Dendritic cell treated with granulocyte-macrophage colony-stimulating factor and Interleukin-4, amounts not matched to agents 40 ng/mL and 50 ng/mL, for 4 days (primary cell): ENCODE measurements around the gene RERG.

ENCODE experiments used
- H3K27ac Mint-ChIP-seq: one replicate; pipeline ENCODE4 v1.8.0; 2022; ENCODE audit warnings: mild to moderate bottlenecking, mixed read lengths
- H3K27me3 Mint-ChIP-seq: one replicate; pipeline ENCODE4 v1.8.0; 2022; ENCODE audit warnings: mild to moderate bottlenecking, mixed read lengths
- H3K36me3 Mint-ChIP-seq: one replicate; pipeline ENCODE4 v1.8.0; 2022; ENCODE audit warnings: low read depth, mixed read lengths
- H3K4me1 Mint-ChIP-seq: one replicate; pipeline ENCODE4 v1.8.0; 2022; ENCODE audit warnings: low read depth, mixed read lengths
- H3K4me3 Mint-ChIP-seq: one replicate; pipeline ENCODE4 v1.8.0; 2022; ENCODE audit warnings: mild to moderate bottlenecking, moderate library complexity, mixed read lengths
- H3K9me3 Mint-ChIP-seq: one replicate; pipeline ENCODE4 v1.8.0; 2022; ENCODE audit warnings: mixed read lengths
- intact Hi-C: fragments of 100-400 bp; cut with micrococcal nuclease; formaldehyde crosslinking; loops from one replicate; pipeline ENCODE4 v1.15.0; 2022

RERG gene

GRCh38 chr12:15208871-15209656 is 12.2 kb downstream of the RERG start:
- Mint-ChIP-seq H3K4me3 (no peak overlapping the region), H3K4me1 (no peaks in the 10 kb centered on the region), H3K27ac (no peak overlapping the region), H3K9me3 (no peaks in the 10 kb centered on the region), H3K27me3 (no peaks in the 10 kb centered on the region), H3K36me3 (no peaks in the 10 kb centered on the region)
- intact Hi-C loops: no loop called here

- Mint-ChIP-seq H3K4me3 (no peak overlapping the region), H3K9me3 (no peaks in the 10 kb centered on the region), H3K27me3 (no peaks in the 10 kb centered on the region), H3K4me1 (no peaks in the 10 kb centered on the region), H3K27ac (no peak overlapping the region), H3K36me3 (no peaks in the 10 kb centered on the region)
- intact Hi-C loops: no loop called here
Observed at GRCh38 chr12:15208140-15208539, 13.1 kb downstream of the RERG start.

- Mint-ChIP-seq H3K4me1 (no peaks in the 10 kb centered on the region), H3K9me3 (no peaks in the 10 kb centered on the region), H3K4me3 (no peak overlapping the region), H3K27ac (no peak overlapping the region), H3K36me3 (no peaks in the 10 kb centered on the region), H3K27me3 (no peaks in the 10 kb centered on the region)
- intact Hi-C loops: no loop called here
Observed at GRCh38 chr12:15206831-15207389, 14.3 kb downstream of the RERG start.

GRCh38 chr12:15206338-15206737 is 14.9 kb downstream of the RERG start:
- no peak overlapping the region for H3K27ac Mint-ChIP-seq
- no peaks in the 10 kb centered on the region for H3K27me3 Mint-ChIP-seq
- no peaks in the 10 kb centered on the region for H3K4me1 Mint-ChIP-seq
- no peak overlapping the region for H3K4me3 Mint-ChIP-seq
- H3K9me3 Mint-ChIP-seq: no peaks in the 10 kb centered on the region
- intact Hi-C loops: no loop called here
- H3K36me3 Mint-ChIP-seq: no peaks in the 10 kb centered on the region

- no peak overlapping the region for H3K27ac Mint-ChIP-seq
- intact Hi-C loops: no loop called here
- H3K4me1 Mint-ChIP-seq: no peaks in the 10 kb centered on the region
- no peaks in the 10 kb centered on the region for H3K36me3 Mint-ChIP-seq
- H3K27me3 Mint-ChIP-seq: no peaks in the 10 kb centered on the region
- H3K4me3 Mint-ChIP-seq: no peak overlapping the region
- H3K9me3 Mint-ChIP-seq: no peaks in the 10 kb centered on the region
Observed at GRCh38 chr12:15205341-15206010, 15.7 kb downstream of the RERG start.

GRCh38 chr12:15201456-15201855 is 19.8 kb downstream of the RERG start:
- Mint-ChIP-seq H3K27me3 (no peaks in the 10 kb centered on the region), H3K9me3 (no peaks in the 10 kb centered on the region), H3K36me3 (no peaks in the 10 kb centered on the region), H3K27ac (no peak overlapping the region), H3K4me1 (no peaks in the 10 kb centered on the region), H3K4me3 (no peak overlapping the region)
- intact Hi-C loops: no loop called here

GRCh38 chr12:15201056-15201455 is 20.2 kb downstream of the RERG start:
- Mint-ChIP-seq H3K4me1 (no peaks in the 10 kb centered on the region), H3K27ac (no peak overlapping the region), H3K4me3 (no peak overlapping the region), H3K9me3 (no peaks in the 10 kb centered on the region), H3K27me3 (no peaks in the 10 kb centered on the region), H3K36me3 (no peaks in the 10 kb centered on the region)
- intact Hi-C loops: no loop called here

- no peaks in the 10 kb centered on the region for H3K4me1 Mint-ChIP-seq
- H3K27ac Mint-ChIP-seq: no peak overlapping the region
- no peak overlapping the region for H3K4me3 Mint-ChIP-seq
- H3K36me3 Mint-ChIP-seq: no peaks in the 10 kb centered on the region
- intact Hi-C loops: no loop called here
- no peaks in the 10 kb centered on the region for H3K27me3 Mint-ChIP-seq
- no peaks in the 10 kb centered on the region for H3K9me3 Mint-ChIP-seq
Observed at GRCh38 chr12:15200641-15201040, 20.6 kb downstream of the RERG start.

- Mint-ChIP-seq H3K4me1 (no peaks in the 10 kb centered on the region), H3K9me3 (no peaks in the 10 kb centered on the region)
- intact Hi-C loops: no loop called here
Observed at GRCh38 chr12:15199930-15200329, 21.3 kb downstream of the RERG start.

GRCh38 chr12:15196678-15197505 is 24.3 kb downstream of the RERG start:
- Mint-ChIP-seq H3K27ac (no peak overlapping the region), H3K4me1 (no peaks in the 10 kb centered on the region), H3K27me3 (no peaks in the 10 kb centered on the region), H3K9me3 (no peaks in the 10 kb centered on the region), H3K4me3 (no peak overlapping the region), H3K36me3 (no peaks in the 10 kb centered on the region)
- intact Hi-C loops: no loop called here

More at GRCh38 chr12:15199930-15200329, 21.3 kb downstream of the RERG start:
- H3K4me3 Mint-ChIP-seq: no peak overlapping the region
- H3K27me3 Mint-ChIP-seq: no peaks in the 10 kb centered on the region
- no peak overlapping the region for H3K27ac Mint-ChIP-seq
- H3K36me3 Mint-ChIP-seq: no peaks in the 10 kb centered on the region

GRCh38 chr12:15196221-15196620 is 25.0 kb downstream of the RERG start:
- no peaks in the 10 kb centered on the region for H3K27me3 Mint-ChIP-seq
- no peaks in the 10 kb centered on the region for H3K36me3 Mint-ChIP-seq
- H3K9me3 Mint-ChIP-seq: no peaks in the 10 kb centered on the region
- intact Hi-C loops: no loop called here
- no peak overlapping the region for H3K4me3 Mint-ChIP-seq
- no peak overlapping the region for H3K27ac Mint-ChIP-seq
- no peaks in the 10 kb centered on the region for H3K4me1 Mint-ChIP-seq

GRCh38 chr12:15194456-15195368 is 26.5 kb downstream of the RERG start:
- H3K27me3 Mint-ChIP-seq: no peaks in the 10 kb centered on the region
- no peak overlapping the region for H3K4me3 Mint-ChIP-seq
- intact Hi-C loops: no loop called here
- H3K27ac Mint-ChIP-seq: no peak overlapping the region
- no peaks in the 10 kb centered on the region for H3K36me3 Mint-ChIP-seq
- H3K9me3 Mint-ChIP-seq: no peaks in the 10 kb centered on the region
- no peaks in the 10 kb centered on the region for H3K4me1 Mint-ChIP-seq

GRCh38 chr12:15193946-15194345 is 27.3 kb downstream of the RERG start:
- Mint-ChIP-seq H3K4me3 (no peak overlapping the region), H3K4me1 (no peaks in the 10 kb centered on the region), H3K36me3 (no peaks in the 10 kb centered on the region), H3K9me3 (no peaks in the 10 kb centered on the region), H3K27ac (no peak overlapping the region), H3K27me3 (no peaks in the 10 kb centered on the region)
- intact Hi-C loops: no loop called here
